HCT116 (cell line): Measurements from ENCODE around the gene SYNPR. TPM values are rescaled to one million over a fixed set of nuclear protein-coding genes. Genes with fewer than 3 reads are reported as not detected.
A peak's percentile ranks its signal among the peaks of the same experiment; 100 is the strongest.

Experiments
- ATAC-seq: fragments of 200-7000 bp; cut with Tn5 transposase; 2 replicates; pipeline ENCODE4 v1.9.1; 2020; ENCODE audit warnings: mild to moderate bottlenecking, moderate library complexity
- BruUV-seq: library from RNA; stranded (reverse); fragments of 400-500 nt; replicated peaks from 2 replicates; lab custom pipeline; 2021; lab: Mats Ljungman, UMichigan
- CTCF ChIA-PET: fragments of 300-600 bp; sonication (Branson Sonifier 250); formaldehyde crosslinking; loops from one replicate; lab custom pipeline; 2021; ENCODE audit warnings: antibody characterized with exemption; lab: Charles Lee
- POLR2A ChIA-PET: fragments of 300-600, 350-600 bp; sonication (Branson Sonifier 250); formaldehyde crosslinking; loops from one replicate; lab custom pipeline; 2021; ENCODE audit warnings: antibody characterized with exemption; lab: Charles Lee
- RAD21 ChIA-PET, 2 experiments: fragments of 300-600 bp; sonication (Branson Sonifier 250); formaldehyde crosslinking; loops; one replicate each; lab custom pipeline; 2023; ENCODE audit warnings: low total read pairs in 2 of 2; ENCODE audit not compliant: uncharacterized antibody in 2 of 2, unreplicated experiment in 2 of 2, low non-redundant PET in 1 of 2; lab: Charles Lee
- DNase-seq: peaks from one replicate; pipeline ENCODE4 v3.0.0-alpha.2; 2010; ENCODE audit warnings: low read depth, low spot score
- H2AFZ ChIP-seq: fragments of 200-600 bp; shearing (Covaris generic), sonication (generic); 2 replicates; pipeline ENCODE4 v1.6.1; 2017; ENCODE audit warnings: low read depth, mixed run types, mixed read lengths, antibody characterized with exemption, low read length; ENCODE audit not compliant: poor library complexity, severe bottlenecking
- H3K27ac ChIP-seq: 2 replicates; pipeline ENCODE4 v1.5.1; 2012; ENCODE audit warnings: low read depth, low read length
- H3K27me3 ChIP-seq: fragments of 200-600 bp; sonication (generic); 2 replicates; pipeline ENCODE4 v1.6.1; 2016; ENCODE audit warnings: mixed run types, low read length, mixed read lengths; ENCODE audit not compliant: insufficient read depth
- H3K36me3 ChIP-seq, 2 experiments: fragments of 200-500 bp in 1 of 2; fragments of 200-600 bp in 1 of 2; sonication (Bioruptor generic) in 1 of 2; sonication (generic) in 1 of 2; 2 replicates each; pipeline versions ENCODE4 v1.5.1 to v1.6.1; 2014 to 2016; ENCODE audit warnings: low read length in 2 of 2, inconsistent platforms in 1 of 2, mixed read lengths in 1 of 2, mixed run types in 1 of 2; ENCODE audit not compliant: insufficient read depth in 2 of 2, control insufficient read depth in 1 of 2
- H3K4me1 ChIP-seq, 2 experiments: fragments of 200-600 bp in 1 of 2; sonication (generic) in 1 of 2; 2 replicates each; pipeline versions ENCODE4 v1.5.1 to v1.6.1; 2012 to 2017; ENCODE audit warnings: low read length in 2 of 2, inconsistent platforms in 1 of 2, mild to moderate bottlenecking in 1 of 2, mixed read lengths in 1 of 2, mixed run types in 1 of 2, moderate library complexity in 1 of 2; ENCODE audit not compliant: insufficient read depth in 2 of 2, control insufficient read depth in 1 of 2
- H3K4me2 ChIP-seq: fragments of 200-600 bp; sonication (generic); 2 replicates; pipeline ENCODE4 v1.6.1; 2017; ENCODE audit warnings: mixed run types, low read length, mixed read lengths
- H3K4me3 ChIP-seq, 2 experiments: fragments of 200-600 bp in 1 of 2; sonication (generic) in 1 of 2; replicated peaks in 1 of 2; 2 replicates each; pipeline ENCODE4 v1.5.1; 2011 to 2016; ENCODE audit warnings: low read length in 2 of 2, control low read depth in 1 of 2, low read depth in 1 of 2, mild to moderate bottlenecking in 1 of 2, mixed read lengths in 1 of 2, mixed run types in 1 of 2
- H3K79me2 ChIP-seq: fragments of 200-600 bp; sonication (generic); 2 replicates; pipeline ENCODE4 v1.6.1; 2017; ENCODE audit warnings: mild to moderate bottlenecking, mixed run types, low read length, moderate library complexity, mixed read lengths; ENCODE audit not compliant: insufficient read depth
- H3K9ac ChIP-seq: fragments of 200-600 bp; sonication (generic); 2 replicates; pipeline ENCODE4 v1.6.1; 2016; ENCODE audit warnings: low read length, mixed read lengths
- H3K9me2 ChIP-seq: fragments of 200-600 bp; sonication (generic), shearing (Covaris generic); 2 replicates; pipeline ENCODE4 v1.6.1; 2017; ENCODE audit warnings: mixed run types, mild to moderate bottlenecking, moderate library complexity; ENCODE audit not compliant: insufficient read depth
- H3K9me3 ChIP-seq, 2 experiments: fragments of 200-500 bp in 1 of 2; fragments of 200-600 bp in 1 of 2; sonication (Bioruptor generic) in 1 of 2; sonication (generic) in 1 of 2; 2 replicates each; pipeline ENCODE4 v1.6.1; 2014 to 2017; ENCODE audit warnings: low read length in 2 of 2, mixed read lengths in 2 of 2, inconsistent platforms in 1 of 2, low read depth in 1 of 2, mild to moderate bottlenecking in 1 of 2, mixed run types in 1 of 2, moderate library complexity in 1 of 2; ENCODE audit not compliant: control insufficient read depth in 1 of 2, insufficient read depth in 1 of 2
- H4K20me1 ChIP-seq: fragments of 200-600 bp; sonication (generic), shearing (Covaris generic); 2 replicates; pipeline ENCODE4 v1.6.1; 2017; ENCODE audit warnings: mixed run types, mild to moderate bottlenecking, moderate library complexity; ENCODE audit not compliant: insufficient read depth
- CBX3 ChIP-seq: IDR thresholded peaks from 2 replicates; pipeline ENCODE4 v1.6.1; 2012; ENCODE audit warnings: low read depth
- CTCF ChIP-seq, 3 experiments: fragments of 200-600 bp in 1 of 3; sonication (generic) in 1 of 3; IDR thresholded peaks in 2 of 3; conservative IDR thresholded peaks in 1 of 3; 2 replicates each; pipeline ENCODE4 v1.5.1; 2012 to 2017; ENCODE audit warnings: low read depth in 2 of 3, low read length in 2 of 3, antibody characterized with exemption in 1 of 3, borderline replicate concordance in 1 of 3, control low read depth in 1 of 3, mild to moderate bottlenecking in 1 of 3, mixed read lengths in 1 of 3, mixed run types in 1 of 3, moderate library complexity in 1 of 3; ENCODE audit not compliant: insufficient read depth in 1 of 3
- ELF1 ChIP-seq: IDR thresholded peaks from 2 replicates; pipeline ENCODE4 v1.6.1; 2012; ENCODE audit warnings: low read depth, borderline replicate concordance
- EZH2 ChIP-seq: fragments of 200-600 bp; sonication (generic); IDR thresholded peaks from 2 replicates; pipeline ENCODE4 v1.6.1; 2017; ENCODE audit warnings: antibody characterized with exemption, mixed run types
- FOSL1 ChIP-seq: IDR thresholded peaks from 2 replicates; pipeline ENCODE4 v1.6.1; 2012; ENCODE audit warnings: low read depth
- RAD21 ChIP-seq: IDR thresholded peaks from 2 replicates; pipeline ENCODE4 v1.6.1; 2012; ENCODE audit warnings: low read depth, mild to moderate bottlenecking
- intact Hi-C: fragments of 100-400 bp; cut with micrococcal nuclease; formaldehyde crosslinking; loops from 2 replicates; pipeline ENCODE4 v1.10.0; 2022
- total RNA-seq: library from RNA; stranded (reverse); gene quantifications from one replicate; pipeline ENCODE4 v1.2.1, GENCODE V29; 2021; ENCODE audit not compliant: unreplicated experiment
- TF ChIP-seq, protein P1 (sequence below): IDR thresholded peaks from 2 replicates; pipeline ENCODE4 v1.6.1; 2012

SYNPR gene
- total RNA-seq, 1 experiment from 2014 or later: not detected

- TF ChIP-seq ELF1: no peak
- no peak for TF ChIP-seq EZH2
- TF ChIP-seq RAD21: no peak
- TF ChIP-seq, protein P1, sequence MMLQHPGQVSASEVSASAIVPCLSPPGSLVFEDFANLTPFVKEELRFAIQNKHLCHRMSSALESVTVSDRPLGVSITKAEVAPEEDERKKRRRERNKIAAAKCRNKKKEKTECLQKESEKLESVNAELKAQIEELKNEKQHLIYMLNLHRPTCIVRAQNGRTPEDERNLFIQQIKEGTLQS: no peak
- TF ChIP-seq FOSL1: no peak
Observed at GRCh38 chr3:63585927-63586326, 307.8 kb downstream of the SYNPR start (continued).

DNA sequence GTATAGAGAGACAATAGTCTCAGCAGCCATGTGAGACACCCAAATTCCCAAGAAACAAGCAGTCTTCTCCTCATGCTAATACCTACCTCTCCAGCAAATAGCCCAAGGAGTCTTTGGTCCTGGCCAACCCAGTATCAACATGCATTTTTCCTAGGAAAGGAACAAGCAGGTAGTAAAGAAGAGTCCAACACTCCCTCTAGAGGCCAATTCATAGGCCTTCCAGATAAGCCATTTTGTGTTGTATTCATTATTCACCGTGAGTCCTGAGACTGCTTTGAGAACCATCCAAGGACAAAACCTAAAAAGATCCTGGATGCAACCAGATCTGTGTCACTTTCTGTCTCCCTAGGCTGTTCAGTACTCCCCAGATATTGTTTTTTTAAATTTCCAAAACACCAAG lies 310.8 kb downstream of the SYNPR start:
- H3K4me1 ChIP-seq: no peaks in the 10 kb centered on the region
- H2AFZ ChIP-seq: no peak overlapping the region
- no peak for TF ChIP-seq CBX3
- TF ChIP-seq CTCF (IDR thresholded peaks at IDR 0.05 in 2 of 3, conservative IDR thresholded peaks at IDR 0.05 in 1 of 3; ENCODE audit: borderline replicate concordance in 1 of 3, insufficient read depth in 1 of 3, low read depth in 2 of 3, low read length in 2 of 3): peak in 2 of 3 experiments; percentile 15 to 18; a peak in 2 of 6 replicates
- intact Hi-C loops: no loop called here
- no peaks in the 10 kb centered on the region for H3K27me3 ChIP-seq
- H3K9ac ChIP-seq: no peak overlapping the region
- ChIA-PET CTCF (no interaction called here), RAD21 (no interaction called here), POLR2A (no interaction called here)
- ATAC-seq (no peak), DNase-seq (no peak)
- no peaks in the 10 kb centered on the region for H4K20me1 ChIP-seq
- H3K27ac ChIP-seq: no peak overlapping the region
- H3K4me2 ChIP-seq: no peak overlapping the region
- BruUV-seq: no TSS peak
- H3K4me3 ChIP-seq: no peak overlapping the region
- H3K9me3 ChIP-seq: peaks cover 0 to 8% of the 10 kb centered on the region in 2 experiments; a peak in 1 of 4 replicates
- no peaks in the 10 kb centered on the region for H3K79me2 ChIP-seq
- no peaks in the 10 kb centered on the region for H3K36me3 ChIP-seq
- no peaks in the 10 kb centered on the region for H3K9me2 ChIP-seq
